CD4-positive, CD25-positive, alpha-beta regulatory T cell (primary cell): ENCODE measurements around the gene MDGA2. TPM values are rescaled to one million over a fixed set of nuclear protein-coding genes. Genes with fewer than 3 reads are reported as not detected.

ENCODE experiments used
- ATAC-seq, 2 donors: fragments of 150-1000 bp; cut with Tn5 transposase; one replicate each; pipeline ENCODE4 v1.10.0; 2021; ENCODE audit warnings: low read depth in 2 of 2, moderate number of reproducible peaks in 2 of 2, moderate library complexity in 1 of 2
- DNase-seq, 3 donors: peaks; one replicate each; pipeline versions ENCODE4 v3.0.0 to v3.0.0-alpha.2; 2012 to 2022; ENCODE audit warnings: mixed read lengths in 1 of 3
- H3K27ac ChIP-seq: one replicate; pipeline ENCODE4 v1.7.0; 2013; ENCODE audit warnings: mild to moderate bottlenecking, low read length; ENCODE audit not compliant: insufficient read depth, poor library complexity, severe bottlenecking
- H3K27me3 ChIP-seq: one replicate; pipeline ENCODE4 v1.7.0; 2013; ENCODE audit warnings: low read length; ENCODE audit not compliant: control insufficient read depth, insufficient read depth
- H3K36me3 ChIP-seq: one replicate; pipeline ENCODE4 v1.7.0; 2013; ENCODE audit warnings: mild to moderate bottlenecking, low read length, moderate library complexity; ENCODE audit not compliant: control insufficient read depth, insufficient read depth
- H3K4me1 ChIP-seq: 2 replicates; pipeline ENCODE4 v1.7.0; 2013; ENCODE audit warnings: mild to moderate bottlenecking, low read length; ENCODE audit not compliant: insufficient read depth, control insufficient read depth, poor library complexity, severe bottlenecking
- H3K4me3 ChIP-seq: one replicate; pipeline ENCODE4 v1.7.0; 2013; ENCODE audit warnings: low read depth, mild to moderate bottlenecking, low read length, moderate library complexity
- H3K9me3 ChIP-seq, 2 experiments: 1 replicate in 1 of 2; 2 replicates in 1 of 2; pipeline ENCODE4 v1.7.0; 2013; ENCODE audit warnings: low read length in 2 of 2, mild to moderate bottlenecking in 1 of 2, moderate library complexity in 1 of 2; ENCODE audit not compliant: control insufficient read depth in 2 of 2
- H3K27ac Mint-ChIP-seq, 3 donors: one replicate each; pipeline ENCODE4 v1.8.0; 2020 to 2022; ENCODE audit warnings: mild to moderate bottlenecking in 3 of 3, mixed read lengths in 3 of 3, moderate library complexity in 2 of 3
- H3K27me3 Mint-ChIP-seq: one replicate; pipeline ENCODE4 v1.8.0; 2022; ENCODE audit warnings: mild to moderate bottlenecking, mixed read lengths
- H3K36me3 Mint-ChIP-seq: one replicate; pipeline ENCODE4 v1.8.0; 2020; ENCODE audit warnings: mixed read lengths
- H3K4me1 Mint-ChIP-seq, 4 donors: one replicate each; pipeline ENCODE4 v1.8.0; 2020 to 2022; ENCODE audit warnings: mixed read lengths in 4 of 4, mild to moderate bottlenecking in 1 of 4
- H3K4me3 Mint-ChIP-seq, 4 donors: one replicate each; pipeline ENCODE4 v1.8.0; 2020 to 2022; ENCODE audit warnings: mild to moderate bottlenecking in 4 of 4, mixed read lengths in 4 of 4, moderate library complexity in 3 of 4
- H3K9me3 Mint-ChIP-seq, 7 donors: one replicate each; pipeline ENCODE4 v1.8.0; 2020 to 2022; ENCODE audit warnings: mixed read lengths in 7 of 7, mild to moderate bottlenecking in 3 of 7, moderate library complexity in 2 of 7
- polyA plus RNA-seq, 4 donors: library from polyadenylated mRNA; unstranded; fragments of 300-500 nt; fragmentation: Illumina TruSeq; gene quantifications; one replicate each; pipeline ENCODE4 v1.2.3, GENCODE V29; 2021
- total RNA-seq: library from RNA; stranded (reverse); gene quantifications from one replicate; pipeline ENCODE4 v1.2.3, GENCODE V29; 2022

Gene MDGA2
- total and polyA plus RNA-seq, 5 donors from 2014 or later, result not detected

DNA sequence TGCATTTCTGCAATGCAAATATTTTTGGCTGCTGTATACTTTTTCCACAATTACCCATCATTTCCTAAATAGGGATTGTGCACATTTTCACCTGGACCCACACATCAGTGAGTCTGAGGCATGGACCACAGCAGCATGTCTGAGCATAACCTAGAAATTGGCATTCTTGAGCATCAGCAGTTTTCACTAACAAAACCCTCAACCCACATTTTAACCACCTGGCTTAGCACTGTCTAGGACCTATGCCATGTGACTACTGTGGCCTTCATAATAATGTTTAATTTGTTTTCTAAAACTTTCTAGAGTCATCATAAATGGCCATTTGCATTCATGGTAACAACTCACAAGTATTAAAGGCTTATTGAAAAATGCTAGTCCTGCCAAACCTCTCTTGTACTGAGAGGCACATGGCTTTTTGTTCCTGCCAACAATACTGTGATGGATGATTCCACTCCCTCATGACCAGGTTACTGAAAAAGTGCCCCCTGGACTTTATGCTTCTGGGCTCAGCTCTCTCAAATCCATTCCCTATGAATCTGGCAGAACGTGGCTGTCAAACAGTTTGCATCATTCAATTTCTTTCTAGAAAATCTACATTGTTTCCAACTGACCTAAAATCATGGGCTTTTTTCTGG lies 240.0 kb downstream of the MDGA2 start:
- no peak overlapping the region for H3K4me3 Mint-ChIP-seq
- DNase-seq (no peak), ATAC-seq (no peak)
- H3K9me3 ChIP-seq, result no peaks in the 10 kb centered on the region
- H3K27me3 Mint-ChIP-seq, result no peaks in the 10 kb centered on the region
- no peak overlapping the region for H3K4me3 ChIP-seq
- no peaks in the 10 kb centered on the region for H3K4me1 Mint-ChIP-seq
- no peak overlapping the region for H3K27ac ChIP-seq
- H3K36me3 ChIP-seq, result no peaks in the 10 kb centered on the region
- no peaks in the 10 kb centered on the region for H3K36me3 Mint-ChIP-seq
- H3K27ac Mint-ChIP-seq, result no peak overlapping the region
- no peaks in the 10 kb centered on the region for H3K27me3 ChIP-seq
- H3K9me3 Mint-ChIP-seq, result peaks cover 0 to 17% (median 0%) of the 10 kb centered on the region in 7 donors
- no peaks in the 10 kb centered on the region for H3K4me1 ChIP-seq

DNA sequence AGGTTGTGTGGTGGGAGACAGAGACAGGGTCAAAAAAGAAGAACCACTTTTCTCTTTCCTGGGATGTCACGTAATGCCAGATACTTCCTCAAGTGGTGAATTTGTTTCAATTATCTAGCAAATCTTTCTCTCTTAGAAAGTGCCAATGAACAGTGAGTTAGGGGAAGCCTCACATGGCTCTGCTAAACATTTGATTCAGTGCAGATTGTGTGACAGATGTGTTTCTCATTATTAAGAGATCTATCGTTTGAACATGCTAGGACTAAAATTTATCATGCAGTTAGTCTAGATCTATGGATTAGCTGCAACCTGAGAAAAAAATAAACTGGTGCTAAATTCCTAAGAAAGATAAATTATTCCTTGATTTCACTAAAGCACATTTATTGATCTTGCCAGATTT lies 247.8 kb downstream of the MDGA2 start:
- no peak for ATAC-seq
- H3K27me3 Mint-ChIP-seq, result peaks cover 5% of the 10 kb centered on the region

DNA sequence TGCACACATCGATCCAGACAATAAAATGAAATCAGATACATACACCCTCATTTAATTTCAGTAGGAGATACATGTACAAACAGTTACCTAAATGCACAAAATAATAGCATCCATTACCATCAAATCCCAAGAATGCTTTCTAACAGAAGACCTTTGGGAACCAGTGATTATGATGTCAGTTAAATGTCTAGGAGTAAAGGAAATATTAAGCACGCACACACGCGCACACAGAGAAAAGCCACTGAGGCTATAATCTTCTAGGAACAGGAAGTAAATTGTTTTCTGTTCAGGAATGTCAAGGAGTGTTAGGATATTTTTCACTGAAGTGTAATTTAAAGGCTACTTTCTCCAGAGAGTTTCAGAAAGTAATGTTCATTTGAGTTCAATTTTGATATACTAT lies 250.1 kb downstream of the MDGA2 start:
- H3K27me3 Mint-ChIP-seq, result peaks cover 5% of the 10 kb centered on the region
- Histone ChIP-seq H3K4me3 (no peak overlapping the region), H3K9me3 (no peaks in the 10 kb centered on the region), H3K27ac (no peak overlapping the region), H3K27me3 (no peaks in the 10 kb centered on the region), H3K4me1 (no peaks in the 10 kb centered on the region), H3K36me3 (no peaks in the 10 kb centered on the region)
- H3K27ac Mint-ChIP-seq, result no peak overlapping the region
- H3K4me3 Mint-ChIP-seq, result no peak overlapping the region
- H3K9me3 Mint-ChIP-seq, result peaks cover 0 to 13% (median 6%) of the 10 kb centered on the region in 7 donors
- H3K4me1 Mint-ChIP-seq, result no peaks in the 10 kb centered on the region
- ATAC-seq (no peak), DNase-seq (no peak)
- H3K36me3 Mint-ChIP-seq, result no peaks in the 10 kb centered on the region

More for the DNA sequence above, 247.8 kb downstream of the MDGA2 start:
- no peak overlapping the region for H3K4me3 Mint-ChIP-seq
- no peaks in the 10 kb centered on the region for H3K36me3 Mint-ChIP-seq
- Histone ChIP-seq H3K27ac (no peak overlapping the region), H3K4me1 (no peaks in the 10 kb centered on the region), H3K27me3 (no peaks in the 10 kb centered on the region), H3K9me3 (no peaks in the 10 kb centered on the region), H3K4me3 (no peak overlapping the region), H3K36me3 (no peaks in the 10 kb centered on the region)
- H3K27ac Mint-ChIP-seq, result no peak overlapping the region
- peaks cover 0 to 13% (median 6%) of the 10 kb centered on the region in 7 donors for H3K9me3 Mint-ChIP-seq
- no peaks in the 10 kb centered on the region for H3K4me1 Mint-ChIP-seq
- DNase-seq, result no peak

DNA sequence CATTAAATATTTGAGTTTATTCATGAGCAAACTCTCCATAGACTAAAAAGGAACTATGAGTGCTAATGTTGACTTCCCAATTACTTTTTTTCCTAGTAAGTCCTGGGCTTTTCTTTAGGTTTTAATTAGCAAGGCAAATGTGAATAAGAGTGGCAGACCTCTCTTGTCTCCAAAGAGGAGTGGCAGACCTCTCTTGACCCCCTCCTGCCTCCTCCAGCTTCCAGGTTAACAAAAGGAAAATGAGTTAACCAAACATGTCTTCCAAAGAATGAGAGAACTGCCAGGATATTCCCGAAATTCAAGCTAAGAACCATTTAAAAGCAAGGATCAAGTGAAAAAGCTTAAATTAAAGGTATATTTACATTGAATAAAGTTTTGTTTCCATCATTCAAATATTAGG lies 253.2 kb downstream of the MDGA2 start:
- no peaks in the 10 kb centered on the region for H3K9me3 ChIP-seq
- H3K4me3 ChIP-seq, result no peak overlapping the region
- Mint-ChIP-seq H3K27me3 (no peaks in the 10 kb centered on the region), H3K9me3 (peaks cover 0 to 21% (median 4%) of the 10 kb centered on the region in 7 donors), H3K4me1 (no peaks in the 10 kb centered on the region), H3K27ac (no peak overlapping the region), H3K4me3 (no peak overlapping the region), H3K36me3 (no peaks in the 10 kb centered on the region)
- H3K4me1 ChIP-seq, result no peaks in the 10 kb centered on the region
- H3K36me3 ChIP-seq, result no peaks in the 10 kb centered on the region
- DNase-seq (no peak), ATAC-seq (no peak)
- no peak overlapping the region for H3K27ac ChIP-seq
- H3K27me3 ChIP-seq, result no peaks in the 10 kb centered on the region

DNA sequence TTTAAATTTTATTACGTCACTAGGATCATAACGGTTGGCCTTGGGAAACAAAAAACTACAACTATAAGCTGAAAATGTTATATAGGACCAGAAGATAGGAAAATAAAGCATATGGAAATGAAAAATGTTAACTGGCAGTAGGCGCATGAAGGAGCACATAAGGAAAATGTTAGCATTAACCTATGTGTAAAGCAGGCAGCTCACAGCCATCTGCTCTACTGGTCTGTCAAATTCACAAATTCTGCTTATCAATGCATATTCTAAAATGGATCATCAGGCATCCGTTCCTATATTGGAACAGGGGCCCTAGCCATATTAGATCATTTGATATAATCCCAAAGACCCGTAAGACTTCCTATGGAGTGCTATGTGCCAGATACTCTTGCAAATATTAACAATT lies 263.9 kb downstream of the MDGA2 start:
- no peaks in the 10 kb centered on the region for H3K27me3 ChIP-seq

DNA sequence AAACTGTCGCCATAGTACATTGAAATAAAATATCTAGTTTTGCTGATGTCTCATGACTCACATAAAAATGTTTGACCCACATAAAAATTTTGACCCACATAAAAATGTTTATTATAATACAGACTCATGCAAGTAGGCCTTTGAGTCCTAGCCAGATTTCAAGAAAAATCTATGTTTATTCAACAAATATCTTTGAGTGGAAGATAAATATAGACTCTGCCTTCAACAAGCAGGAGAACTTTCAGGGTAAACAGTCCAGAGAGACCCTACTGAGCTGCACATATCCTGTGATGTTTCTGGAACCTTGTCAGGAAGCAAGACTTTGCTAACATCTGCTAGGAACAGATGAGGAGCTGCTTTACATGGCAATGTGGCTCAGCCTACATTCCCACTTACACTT lies 283.1 kb downstream of the MDGA2 start:
- no peaks in the 10 kb centered on the region for H3K4me1 Mint-ChIP-seq
- no peak overlapping the region for H3K27ac Mint-ChIP-seq
- DNase-seq (no peak), ATAC-seq (no peak)
- no peak overlapping the region for H3K27ac ChIP-seq
- H3K4me3 Mint-ChIP-seq, result no peak overlapping the region
- H3K27me3 ChIP-seq, result no peaks in the 10 kb centered on the region
- no peaks in the 10 kb centered on the region for H3K36me3 Mint-ChIP-seq
- H3K36me3 ChIP-seq, result no peaks in the 10 kb centered on the region
- H3K27me3 Mint-ChIP-seq, result no peaks in the 10 kb centered on the region
- no peak overlapping the region for H3K4me3 ChIP-seq
- no peaks in the 10 kb centered on the region for H3K9me3 ChIP-seq
- no peaks in the 10 kb centered on the region for H3K4me1 ChIP-seq
- peaks cover 0 to 16% (median 4%) of the 10 kb centered on the region in 7 donors for H3K9me3 Mint-ChIP-seq

More for the DNA sequence above, 263.9 kb downstream of the MDGA2 start:
- H3K27ac ChIP-seq, result no peak overlapping the region
- no peak overlapping the region for H3K4me3 ChIP-seq
- DNase-seq (no peak), ATAC-seq (no peak)
- no peaks in the 10 kb centered on the region for H3K4me1 Mint-ChIP-seq
- H3K27ac Mint-ChIP-seq, result no peak overlapping the region
- no peaks in the 10 kb centered on the region for H3K4me1 ChIP-seq
- H3K36me3 Mint-ChIP-seq, result no peaks in the 10 kb centered on the region
- H3K27me3 Mint-ChIP-seq, result no peaks in the 10 kb centered on the region
- H3K4me3 Mint-ChIP-seq, result no peak overlapping the region
- H3K9me3 ChIP-seq, result no peaks in the 10 kb centered on the region
- H3K9me3 Mint-ChIP-seq, result peaks cover 0 to 19% (median 4%) of the 10 kb centered on the region in 7 donors
- H3K36me3 ChIP-seq, result no peaks in the 10 kb centered on the region

DNA sequence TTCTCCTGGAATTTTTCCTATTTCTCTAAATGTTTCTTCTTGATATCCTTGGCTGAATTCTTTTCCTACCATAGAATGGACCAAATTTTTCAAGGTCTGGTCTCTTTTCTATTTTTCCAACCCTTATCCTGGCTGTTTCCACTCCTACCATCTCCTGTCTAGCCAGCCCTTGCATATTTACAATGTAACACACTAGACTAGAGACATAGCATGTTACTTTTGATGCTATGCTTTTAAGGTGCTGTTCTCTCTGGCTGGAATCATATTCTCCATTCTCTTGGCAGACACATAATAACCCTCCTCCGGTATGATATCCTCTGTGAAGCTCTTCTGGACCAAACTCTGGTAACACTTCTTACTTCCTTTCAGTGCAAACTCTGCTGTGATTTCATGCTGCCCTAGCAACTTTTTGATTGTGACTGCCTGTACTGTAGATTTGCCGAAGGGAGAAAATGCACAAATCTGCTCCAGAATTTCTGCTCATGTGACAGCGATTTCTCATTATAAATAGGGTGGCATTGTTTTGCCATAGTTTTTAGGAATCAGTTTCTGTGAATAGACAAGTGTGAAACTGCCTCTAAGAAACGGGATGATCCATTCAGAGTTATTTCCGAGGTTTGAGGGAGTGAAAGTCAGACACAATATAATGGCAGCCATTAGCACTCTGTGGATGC lies 284.4 kb downstream of the MDGA2 start:
- H3K4me3 Mint-ChIP-seq, result no peak overlapping the region
- H3K27ac ChIP-seq, result no peak overlapping the region
- ATAC-seq (no peak), DNase-seq (no peak)
- H3K9me3 Mint-ChIP-seq, result peaks cover 0 to 18% (median 3%) of the 10 kb centered on the region in 7 donors
- no peaks in the 10 kb centered on the region for H3K36me3 ChIP-seq
- no peaks in the 10 kb centered on the region for H3K9me3 ChIP-seq
- H3K36me3 Mint-ChIP-seq, result no peaks in the 10 kb centered on the region
- H3K4me1 Mint-ChIP-seq, result no peaks in the 10 kb centered on the region
- no peak overlapping the region for H3K4me3 ChIP-seq
- no peak overlapping the region for H3K27ac Mint-ChIP-seq
- H3K27me3 Mint-ChIP-seq, result no peaks in the 10 kb centered on the region
- H3K4me1 ChIP-seq, result no peaks in the 10 kb centered on the region
- no peaks in the 10 kb centered on the region for H3K27me3 ChIP-seq

DNA sequence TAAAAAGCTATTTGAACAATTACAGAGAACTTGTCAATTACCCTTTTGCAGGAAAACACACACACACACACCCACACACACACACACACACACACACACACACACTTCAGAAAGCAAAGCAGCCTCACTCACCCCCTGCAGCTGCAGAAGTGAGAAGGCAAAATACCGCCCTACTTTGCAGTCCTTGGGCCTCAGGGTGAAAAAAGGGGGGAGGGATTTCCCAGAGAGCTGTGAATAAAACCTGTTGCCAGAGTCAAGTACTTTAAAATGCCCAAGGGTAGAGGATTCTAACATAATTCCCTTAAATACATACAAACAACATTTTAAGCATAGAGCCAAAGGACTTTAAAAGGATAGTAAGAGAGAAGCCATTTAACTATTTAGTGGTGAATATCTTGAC lies 285.9 kb downstream of the MDGA2 start:
- peaks cover 0 to 18% (median 3%) of the 10 kb centered on the region in 7 donors for H3K9me3 Mint-ChIP-seq
- no peaks in the 10 kb centered on the region for H3K27me3 ChIP-seq

More for the DNA sequence above, 285.9 kb downstream of the MDGA2 start:
- H3K4me1 ChIP-seq, result no peaks in the 10 kb centered on the region
- H3K36me3 ChIP-seq, result no peaks in the 10 kb centered on the region
- H3K36me3 Mint-ChIP-seq, result no peaks in the 10 kb centered on the region
- no peak for DNase-seq
- no peak overlapping the region for H3K27ac ChIP-seq
- H3K27ac Mint-ChIP-seq, result no peak overlapping the region
- H3K9me3 ChIP-seq, result no peaks in the 10 kb centered on the region
- no peaks in the 10 kb centered on the region for H3K27me3 Mint-ChIP-seq
- H3K4me3 Mint-ChIP-seq, result no peak overlapping the region
- no peak for ATAC-seq
- no peak overlapping the region for H3K4me3 ChIP-seq
- no peaks in the 10 kb centered on the region for H3K4me1 Mint-ChIP-seq
